Fibroblast of mammary gland (primary cell): Measurements from ENCODE around the gene SFI1.
"Not testable (repeated sequence)": the region's sequence is repeated elsewhere in the genome, so short reads cannot be mapped to it uniquely, and the experiment has no call there.

Experiments
- DNase-seq: peaks from one replicate; pipeline ENCODE4 v3.0.0-alpha.2; 2010; ENCODE audit warnings: low read depth
- H3K4me3 ChIP-seq: 2 replicates; pipeline ENCODE4 v1.5.1; 2011; ENCODE audit warnings: low read depth, mild to moderate bottlenecking, low read length, moderate library complexity; ENCODE audit not compliant: control insufficient read depth
- TF ChIP-seq, protein P1 (sequence below): conservative IDR thresholded peaks from 2 replicates; pipeline ENCODE4 v1.5.1; 2011; ENCODE audit warnings: low read depth, low read length, inconsistent platforms; ENCODE audit not compliant: control insufficient read depth, insufficient read depth

Gene SFI1

GRCh38 chr22:31481129-31481528 is 15.2 kb upstream of the SFI1 start:
- no peak overlapping the region for H3K4me3 ChIP-seq
- TF ChIP-seq, protein P1, sequence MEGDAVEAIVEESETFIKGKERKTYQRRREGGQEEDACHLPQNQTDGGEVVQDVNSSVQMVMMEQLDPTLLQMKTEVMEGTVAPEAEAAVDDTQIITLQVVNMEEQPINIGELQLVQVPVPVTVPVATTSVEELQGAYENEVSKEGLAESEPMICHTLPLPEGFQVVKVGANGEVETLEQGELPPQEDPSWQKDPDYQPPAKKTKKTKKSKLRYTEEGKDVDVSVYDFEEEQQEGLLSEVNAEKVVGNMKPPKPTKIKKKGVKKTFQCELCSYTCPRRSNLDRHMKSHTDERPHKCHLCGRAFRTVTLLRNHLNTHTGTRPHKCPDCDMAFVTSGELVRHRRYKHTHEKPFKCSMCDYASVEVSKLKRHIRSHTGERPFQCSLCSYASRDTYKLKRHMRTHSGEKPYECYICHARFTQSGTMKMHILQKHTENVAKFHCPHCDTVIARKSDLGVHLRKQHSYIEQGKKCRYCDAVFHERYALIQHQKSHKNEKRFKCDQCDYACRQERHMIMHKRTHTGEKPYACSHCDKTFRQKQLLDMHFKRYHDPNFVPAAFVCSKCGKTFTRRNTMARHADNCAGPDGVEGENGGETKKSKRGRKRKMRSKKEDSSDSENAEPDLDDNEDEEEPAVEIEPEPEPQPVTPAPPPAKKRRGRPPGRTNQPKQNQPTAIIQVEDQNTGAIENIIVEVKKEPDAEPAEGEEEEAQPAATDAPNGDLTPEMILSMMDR, result no peak
- no peak for DNase-seq

GRCh38 chr22:31482470-31482869 is 13.9 kb upstream of the SFI1 start:
- not testable (repeated sequence) for H3K4me3 ChIP-seq, DNase-seq

- DNase-seq, H3K4me3 ChIP-seq: not testable (repeated sequence)
Measured at GRCh38 chr22:31486369-31486768, 10.0 kb upstream of the SFI1 start.

DNA sequence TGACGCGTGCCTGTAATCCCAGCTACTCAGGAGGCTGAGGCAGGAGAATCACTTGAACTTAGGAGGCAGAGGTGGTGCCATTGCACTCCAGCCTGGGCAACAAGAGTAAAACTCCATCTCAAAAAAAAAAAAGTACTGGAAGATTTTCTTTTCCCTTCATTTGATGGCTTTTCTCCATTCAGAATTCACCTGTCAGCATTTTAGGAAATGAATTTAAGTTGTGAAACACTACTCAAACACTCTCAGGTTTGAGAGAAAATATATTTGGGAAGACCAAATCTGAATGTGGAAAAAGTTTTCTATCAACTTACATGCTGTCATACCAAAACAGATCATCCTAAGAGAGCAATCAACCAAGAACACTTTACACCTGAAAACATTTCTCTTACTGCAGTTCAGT is 9.4 kb upstream of the SFI1 start:
- no peak overlapping the region for H3K4me3 ChIP-seq
- no peak for DNase-seq
- TF ChIP-seq, protein P1, result no peak

GRCh38 chr22:31488346-31488883 is 7.9 kb upstream of the SFI1 start:
- TF ChIP-seq, protein P1, result no peak
- DNase-seq, result no peak
- H3K4me3 ChIP-seq, result peak overlapping the region; percentile 74

- TF ChIP-seq, protein P1, result no peak
- no peak for DNase-seq
- H3K4me3 ChIP-seq, result peak overlapping the region; percentile 74
Measured at GRCh38 chr22:31488988-31489617, 7.2 kb upstream of the SFI1 start.

DNA sequence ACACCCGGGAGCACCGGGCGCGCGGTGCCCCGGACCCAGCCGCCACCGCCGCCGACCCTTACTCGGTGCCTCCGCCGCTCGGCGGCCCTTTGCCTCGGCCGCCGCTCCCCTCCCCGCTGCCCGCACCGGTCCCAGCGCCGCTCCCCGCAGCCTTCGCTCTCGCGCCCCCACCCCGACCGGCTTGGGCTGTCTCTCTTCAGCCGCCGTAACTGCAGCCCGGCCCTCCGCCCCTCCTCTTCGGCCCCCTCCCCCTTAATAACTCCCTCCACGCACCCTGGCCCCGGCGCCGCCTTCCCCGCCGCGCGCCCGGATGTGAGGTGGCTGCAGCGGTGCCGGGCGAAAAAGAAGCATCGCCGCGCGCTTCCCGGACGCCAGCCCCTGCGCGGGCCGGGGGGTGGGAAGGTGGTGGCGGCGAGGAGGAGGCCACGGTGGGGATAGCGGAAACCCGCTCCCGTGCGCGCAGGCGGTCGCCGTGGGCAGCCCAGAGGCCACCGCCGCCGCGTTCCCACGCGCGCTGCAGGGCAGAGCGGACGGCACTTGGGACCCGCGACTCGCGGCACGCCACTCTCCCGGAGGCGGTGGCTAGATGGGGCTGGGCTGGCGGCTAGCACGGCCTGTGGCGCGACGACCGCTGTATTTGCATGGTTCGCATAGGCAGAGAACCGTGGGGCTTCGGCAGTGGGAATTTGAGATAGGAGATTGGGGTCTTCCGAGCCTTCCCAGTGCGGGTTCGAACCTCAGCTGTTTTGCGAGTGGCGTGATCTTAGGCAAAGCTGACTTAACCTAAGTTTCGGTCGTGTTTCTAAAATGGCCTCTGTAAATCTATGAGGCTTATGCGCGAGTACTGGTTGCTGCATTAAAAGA is 6.5 kb upstream of the SFI1 start, which contains the start of gene EIF4ENIF1:
EIF4ENIF1 (minus strand) TSS at position 211 of the 864 bp plus-strand sequence. CDS start 1,124 bp downstream, outside the sequence.
- DNase-seq, result peak; percentile 72
- H3K4me3 ChIP-seq, result peak within 1 kb of the TSS; percentile 74
- TF ChIP-seq, protein P1, result no peak
